ENCODE measurements around the gene NXT1.
"Not testable (repeated sequence)": the region's sequence is repeated elsewhere in the genome, so short reads cannot be mapped to it uniquely, and the experiment has no call there.

Gene NXT1

GRCh38 chr20:23350196-23350903 is at the start of gene NXT1:
Gene NXT1, plus strand, starts transcription at chr20:23350791. Its CDS starts 3,251 bp downstream, at chr20:23354042.
- peak; percentile 91 to 96 for DNase-seq (ENCODE audit: low read depth in 1 of 2, low spot score in 1 of 2)

- DNase-seq (ENCODE audit: low read depth in 1 of 2, low spot score in 1 of 2): no peak
Measured at GRCh38 chr20:23301436-23302050, 49.0 kb upstream of the NXT1 start.

GRCh38 chr20:23302386-23302785 is 48.2 kb upstream of the NXT1 start:
- no peak for DNase-seq (ENCODE audit: low read depth in 1 of 2, low spot score in 1 of 2)

- no peak for DNase-seq (ENCODE audit: low read depth in 1 of 2, low spot score in 1 of 2)
Measured at GRCh38 chr20:23302801-23303200, 47.8 kb upstream of the NXT1 start.

GRCh38 chr20:23303325-23304102 is 47.1 kb upstream of the NXT1 start:
- no peak for DNase-seq (ENCODE audit: low read depth in 1 of 2, low spot score in 1 of 2)

GRCh38 chr20:23304616-23305015 is 46.0 kb upstream of the NXT1 start:
- no peak for DNase-seq (ENCODE audit: low read depth in 1 of 2, low spot score in 1 of 2)

- no peak for DNase-seq (ENCODE audit: low read depth in 1 of 2, low spot score in 1 of 2)
Measured at GRCh38 chr20:23305098-23305497, 45.5 kb upstream of the NXT1 start.

GRCh38 chr20:23307393-23307792 is 43.2 kb upstream of the NXT1 start:
- not testable (repeated sequence) for DNase-seq (ENCODE audit: low read depth in 1 of 2, low spot score in 1 of 2)

GRCh38 chr20:23308024-23308423 is 42.6 kb upstream of the NXT1 start:
- no peak for DNase-seq (ENCODE audit: low read depth in 1 of 2, low spot score in 1 of 2)

GRCh38 chr20:23308908-23309307 is 41.7 kb upstream of the NXT1 start:
- DNase-seq (ENCODE audit: low read depth in 1 of 2, low spot score in 1 of 2): no peak

GRCh38 chr20:23309781-23310180 is 40.8 kb upstream of the NXT1 start:
- no peak for DNase-seq (ENCODE audit: low read depth in 1 of 2, low spot score in 1 of 2)

GRCh38 chr20:23311947-23312506 is 38.6 kb upstream of the NXT1 start:
- no peak for DNase-seq (ENCODE audit: low read depth in 1 of 2, low spot score in 1 of 2)

- DNase-seq (ENCODE audit: low read depth in 1 of 2, low spot score in 1 of 2): no peak
Measured at GRCh38 chr20:23313271-23313670, 37.3 kb upstream of the NXT1 start.

- no peak for DNase-seq (ENCODE audit: low read depth in 1 of 2, low spot score in 1 of 2)
Measured at GRCh38 chr20:23314699-23315098, 35.9 kb upstream of the NXT1 start.

- DNase-seq (ENCODE audit: low read depth in 1 of 2, low spot score in 1 of 2): no peak
Measured at GRCh38 chr20:23315099-23315498, 35.5 kb upstream of the NXT1 start.

- DNase-seq (ENCODE audit: low read depth in 1 of 2, low spot score in 1 of 2): no peak
Measured at GRCh38 chr20:23316626-23317025, 34.0 kb upstream of the NXT1 start.

- DNase-seq (ENCODE audit: low read depth in 1 of 2, low spot score in 1 of 2): no peak
Measured at GRCh38 chr20:23317081-23317480, 33.5 kb upstream of the NXT1 start.

GRCh38 chr20:23318347-23318746 is 32.2 kb upstream of the NXT1 start:
- DNase-seq (ENCODE audit: low read depth in 1 of 2, low spot score in 1 of 2): no peak

GRCh38 chr20:23320317-23320716 is 30.3 kb upstream of the NXT1 start:
- no peak for DNase-seq (ENCODE audit: low read depth in 1 of 2, low spot score in 1 of 2)

GRCh38 chr20:23325107-23325506 is 25.5 kb upstream of the NXT1 start:
- no peak for DNase-seq (ENCODE audit: low read depth in 1 of 2, low spot score in 1 of 2)

- DNase-seq (ENCODE audit: low read depth in 1 of 2, low spot score in 1 of 2): no peak
Measured at GRCh38 chr20:23326774-23327173, 23.8 kb upstream of the NXT1 start.
